BLaER1 (cell line): Measurements from ENCODE around the gene MRPS6.

ENCODE experiments used
- H3K27ac ChIP-seq: shearing (Covaris generic); formaldehyde crosslinking; 2 replicates; pipeline ENCODE4 v1.8.1; 2022
- H3K27me3 ChIP-seq: shearing (Covaris generic); formaldehyde crosslinking; 2 replicates; pipeline ENCODE4 v1.8.1; 2022
- H3K36me3 ChIP-seq: shearing (Covaris generic); formaldehyde crosslinking; 2 replicates; pipeline ENCODE4 v1.8.1; 2022
- H3K4me1 ChIP-seq: shearing (Covaris generic); formaldehyde crosslinking; 2 replicates; pipeline ENCODE4 v1.8.1; 2022
- H3K4me2 ChIP-seq: shearing (Covaris generic); formaldehyde crosslinking; 2 replicates; pipeline ENCODE4 v1.8.1; 2022
- H3K4me3 ChIP-seq: shearing (Covaris generic); formaldehyde crosslinking; 2 replicates; pipeline ENCODE4 v1.8.1; 2022
- H3K9ac ChIP-seq: shearing (Covaris generic); formaldehyde crosslinking; 2 replicates; pipeline ENCODE4 v1.8.1; 2022
- H3K9me3 ChIP-seq: shearing (Covaris generic); formaldehyde crosslinking; 2 replicates; pipeline ENCODE4 v1.8.1; 2022
- H4K20me1 ChIP-seq: shearing (Covaris generic); formaldehyde crosslinking; 2 replicates; pipeline ENCODE4 v1.8.1; 2022
- Cebpa-rat ChIP-seq: shearing (Covaris generic); IDR thresholded peaks from 2 replicates; pipeline ENCODE4 v1.8.1; 2022

MRPS6 gene

GRCh38 chr21:34113842-34114241 lies 40.5 kb downstream of the MRPS6 start:
- Histone ChIP-seq H3K9ac (no peak overlapping the region), H3K27ac (no peak overlapping the region), H3K9me3 (peaks cover 5% of the 10 kb centered on the region)

DNA sequence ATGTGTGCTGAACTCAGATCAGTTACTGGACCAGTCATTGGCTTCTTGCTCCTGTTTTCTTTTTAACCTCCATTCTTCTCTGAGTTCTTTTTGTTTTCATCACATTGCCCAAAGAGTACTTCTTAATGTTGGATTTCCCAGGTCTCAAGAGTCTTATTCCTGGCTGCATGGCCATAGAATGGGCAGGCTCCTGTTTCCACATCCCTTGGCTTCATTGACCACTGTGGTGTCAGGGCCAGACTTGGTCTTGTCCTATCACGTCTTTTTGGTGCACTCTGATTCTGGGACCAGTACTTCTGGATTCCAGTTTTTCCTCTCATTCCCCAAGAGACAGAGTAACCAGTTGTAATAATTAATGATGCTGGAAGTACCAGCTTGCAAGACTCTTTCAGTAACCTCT lies 41.8 kb downstream of the MRPS6 start:
- peaks cover 56% of the 10 kb centered on the region; the same call in 1 of the 2 replicates for H4K20me1 ChIP-seq
- H3K4me1 ChIP-seq = no peaks in the 10 kb centered on the region
- H3K4me3 ChIP-seq = no peak overlapping the region
- no peak overlapping the region for H3K4me2 ChIP-seq
- no peak overlapping the region for H3K9ac ChIP-seq
- H3K27ac ChIP-seq = no peak overlapping the region
- no peak for TF ChIP-seq Cebpa-rat
- H3K9me3 ChIP-seq = peaks cover 5% of the 10 kb centered on the region
- no peaks in the 10 kb centered on the region for H3K27me3 ChIP-seq
- peaks cover 12% of the 10 kb centered on the region; the same call in 1 of the 2 replicates for H3K36me3 ChIP-seq

More at GRCh38 chr21:34113842-34114241, 40.5 kb downstream of the MRPS6 start:
- Histone ChIP-seq H4K20me1 (peaks cover 52% of the 10 kb centered on the region; the same call in 1 of the 2 replicates), H3K4me3 (no peak overlapping the region), H3K4me2 (no peak overlapping the region), H3K36me3 (peaks cover 12% of the 10 kb centered on the region; the same call in 1 of the 2 replicates), H3K27me3 (no peaks in the 10 kb centered on the region), H3K4me1 (no peaks in the 10 kb centered on the region)
- no peak for TF ChIP-seq Cebpa-rat

DNA sequence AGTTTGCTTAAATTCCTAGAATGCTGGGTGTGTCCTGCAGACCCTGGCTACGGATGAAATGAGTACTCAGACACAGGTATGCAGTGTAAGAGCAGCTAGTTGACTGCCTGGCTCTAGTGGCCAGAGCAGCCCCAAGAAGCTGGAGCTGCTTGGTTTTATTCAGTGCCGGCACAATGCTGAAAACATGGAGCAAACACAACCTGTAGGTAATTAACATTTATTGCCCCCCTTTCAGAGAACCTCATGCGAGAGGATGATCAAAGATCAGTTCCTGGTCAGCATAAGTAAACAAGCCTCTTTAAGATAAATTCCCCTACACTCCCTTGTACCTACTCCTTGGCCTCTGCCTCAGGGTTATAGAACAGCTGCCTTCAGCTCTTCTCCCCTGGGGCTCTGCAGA lies 43.2 kb downstream of the MRPS6 start:
- TF ChIP-seq Cebpa-rat = no peak
- H3K4me2 ChIP-seq = no peak overlapping the region

DNA sequence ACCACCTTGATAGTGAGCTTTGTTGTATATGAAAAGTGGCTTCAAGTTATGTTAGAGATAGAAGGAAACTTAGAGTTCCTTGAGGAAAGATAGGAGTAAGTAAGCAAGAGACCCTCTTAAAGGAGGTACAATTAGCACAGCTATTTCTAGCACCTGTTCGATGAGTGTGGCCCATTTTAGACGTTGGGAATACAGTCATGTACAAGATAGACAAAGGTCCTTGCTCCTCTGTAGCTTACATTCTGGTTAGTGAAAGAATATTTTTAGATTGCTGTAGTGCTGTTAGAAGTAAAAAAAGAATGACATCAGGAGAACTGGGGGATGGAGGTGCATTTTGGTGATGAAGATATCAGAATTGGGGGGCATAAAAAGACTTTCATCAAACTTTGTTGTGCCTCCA lies 47.5 kb downstream of the MRPS6 start:
- H3K4me2 ChIP-seq = no peak overlapping the region
- H3K27ac ChIP-seq = no peak overlapping the region
- peaks cover 62% of the 10 kb centered on the region; the same call in 1 of the 2 replicates for H4K20me1 ChIP-seq
- no peaks in the 10 kb centered on the region for H3K4me1 ChIP-seq
- H3K36me3 ChIP-seq = peaks cover 36% of the 10 kb centered on the region
- H3K9me3 ChIP-seq = peaks cover 5% of the 10 kb centered on the region
- H3K27me3 ChIP-seq = no peaks in the 10 kb centered on the region
- H3K9ac ChIP-seq = no peak overlapping the region
- TF ChIP-seq Cebpa-rat = no peak
- no peak overlapping the region for H3K4me3 ChIP-seq

More for the DNA sequence above, 43.2 kb downstream of the MRPS6 start:
- H3K27me3 ChIP-seq = no peaks in the 10 kb centered on the region
- H3K9ac ChIP-seq = no peak overlapping the region
- H3K36me3 ChIP-seq = peaks cover 12% of the 10 kb centered on the region; the same call in 1 of the 2 replicates
- H4K20me1 ChIP-seq = peaks cover 52% of the 10 kb centered on the region; the same call in 1 of the 2 replicates
- no peak overlapping the region for H3K4me3 ChIP-seq
- H3K9me3 ChIP-seq = peaks cover 5% of the 10 kb centered on the region
- H3K27ac ChIP-seq = no peak overlapping the region
- H3K4me1 ChIP-seq = no peaks in the 10 kb centered on the region

GRCh38 chr21:34122047-34122446 lies 48.7 kb downstream of the MRPS6 start:
- no peak overlapping the region for H3K4me2 ChIP-seq
- no peak overlapping the region for H3K27ac ChIP-seq
- no peak overlapping the region for H3K9ac ChIP-seq
- no peaks in the 10 kb centered on the region for H3K9me3 ChIP-seq
- H3K27me3 ChIP-seq = no peaks in the 10 kb centered on the region
- peaks cover 42% of the 10 kb centered on the region for H3K36me3 ChIP-seq
- no peak for TF ChIP-seq Cebpa-rat
- H3K4me1 ChIP-seq = no peaks in the 10 kb centered on the region
- no peak overlapping the region for H3K4me3 ChIP-seq
- peaks cover 66% of the 10 kb centered on the region for H4K20me1 ChIP-seq

- Histone ChIP-seq H3K9me3 (no peaks in the 10 kb centered on the region), H3K9ac (no peak overlapping the region), H3K27me3 (no peaks in the 10 kb centered on the region), H3K4me2 (no peak overlapping the region), H3K4me1 (no peaks in the 10 kb centered on the region), H4K20me1 (peaks cover 74% of the 10 kb centered on the region), H3K4me3 (no peak overlapping the region), H3K27ac (no peak overlapping the region), H3K36me3 (peaks cover 50% of the 10 kb centered on the region)
- no peak for TF ChIP-seq Cebpa-rat
Measured at GRCh38 chr21:34123609-34124008, 50.2 kb downstream of the MRPS6 start.

DNA sequence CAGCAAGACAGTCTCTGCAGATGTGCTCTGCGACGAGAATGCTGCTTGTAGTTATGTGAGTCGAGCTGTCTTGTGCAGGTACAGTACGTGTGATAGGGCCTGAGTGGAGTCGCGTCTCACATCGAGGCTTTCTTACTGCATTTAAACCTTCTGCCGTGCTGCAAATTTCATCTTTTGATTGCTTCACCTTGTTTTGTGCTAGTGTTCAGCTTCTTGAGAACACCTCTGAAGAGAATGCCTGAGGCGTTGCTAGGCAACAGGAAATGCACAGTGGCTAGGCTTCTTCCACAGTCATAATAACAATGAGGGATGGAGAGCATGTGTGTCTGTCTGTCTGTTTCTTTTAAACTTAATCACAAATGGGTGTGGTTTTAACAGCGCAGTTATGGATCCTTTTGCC lies 52.9 kb downstream of the MRPS6 start:
- peaks cover 72% of the 10 kb centered on the region for H3K36me3 ChIP-seq
- H3K27me3 ChIP-seq = no peaks in the 10 kb centered on the region
- peaks cover 86% of the 10 kb centered on the region for H4K20me1 ChIP-seq
- 0 out of 2 replicates have a peak, but pooled peaks cover under 1% of the 10 kb centered on the region for H3K9me3 ChIP-seq
- no peak overlapping the region for H3K4me3 ChIP-seq
- H3K4me1 ChIP-seq = peaks cover 8% of the 10 kb centered on the region
- no peak overlapping the region for H3K27ac ChIP-seq
- no peak overlapping the region for H3K9ac ChIP-seq
- H3K4me2 ChIP-seq = no peak overlapping the region
- TF ChIP-seq Cebpa-rat = no peak

GRCh38 chr21:34126691-34127090 lies 53.3 kb downstream of the MRPS6 start:
- Histone ChIP-seq H3K4me1 (peaks cover 8% of the 10 kb centered on the region), H3K4me3 (no peak overlapping the region), H3K9me3 (peaks cover 4% of the 10 kb centered on the region; the same call in 1 of the 2 replicates), H3K4me2 (no peak overlapping the region), H3K36me3 (peaks cover 76% of the 10 kb centered on the region), H3K9ac (no peak overlapping the region), H4K20me1 (peaks cover 86% of the 10 kb centered on the region), H3K27ac (no peak overlapping the region), H3K27me3 (no peaks in the 10 kb centered on the region)
- TF ChIP-seq Cebpa-rat = no peak

DNA sequence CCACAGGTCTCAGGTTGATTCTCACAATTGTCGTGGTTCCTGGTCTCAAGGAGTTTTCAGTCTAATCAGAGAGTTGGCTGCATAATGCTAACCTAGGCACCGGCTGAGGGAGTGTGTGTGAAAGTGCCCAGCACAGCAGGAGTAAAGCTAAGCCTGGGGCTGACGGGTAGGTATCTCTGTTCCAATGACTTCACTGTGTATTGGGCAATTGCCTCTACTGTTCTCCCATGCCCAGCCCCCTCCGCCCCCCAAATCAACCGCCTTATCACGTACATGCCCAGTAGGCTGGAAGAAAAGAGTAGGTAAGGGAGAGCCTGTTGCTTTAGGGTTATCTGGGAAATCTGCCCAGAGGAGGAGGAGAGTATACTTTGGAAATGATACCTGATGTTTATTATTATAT lies 54.7 kb downstream of the MRPS6 start:
- no peaks in the 10 kb centered on the region for H3K27me3 ChIP-seq
- peaks cover 90% of the 10 kb centered on the region for H3K36me3 ChIP-seq
- peaks cover 8% of the 10 kb centered on the region for H3K4me1 ChIP-seq
- no peak for TF ChIP-seq Cebpa-rat
- peaks cover 92% of the 10 kb centered on the region for H4K20me1 ChIP-seq
- H3K9ac ChIP-seq = no peak overlapping the region
- H3K4me3 ChIP-seq = no peak overlapping the region
- peaks cover 19% of the 10 kb centered on the region for H3K9me3 ChIP-seq
- no peak overlapping the region for H3K4me2 ChIP-seq
- no peak overlapping the region for H3K27ac ChIP-seq

DNA sequence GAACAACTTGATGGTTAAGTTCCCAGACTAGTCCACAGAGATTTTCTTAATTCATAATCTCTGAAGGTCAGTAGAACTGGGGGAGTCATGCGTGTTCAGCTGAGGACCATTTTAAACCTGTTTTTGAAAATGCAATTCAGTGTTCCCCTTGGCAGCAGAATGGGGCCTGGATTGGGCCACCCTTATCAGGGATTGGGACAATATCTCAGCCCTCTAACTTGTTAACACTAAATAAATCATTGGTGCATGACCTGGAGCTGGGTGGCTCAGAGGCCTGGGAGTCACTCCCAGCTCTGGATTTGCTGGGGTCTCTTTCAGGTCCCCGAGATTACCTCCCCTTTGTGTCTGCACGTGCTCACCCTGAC lies 55.3 kb downstream of the MRPS6 start:
- Histone ChIP-seq H3K27ac (no peak overlapping the region), H3K9me3 (peaks cover 22% of the 10 kb centered on the region), H3K4me2 (no peak overlapping the region), H3K4me3 (no peak overlapping the region), H4K20me1 (peaks cover 92% of the 10 kb centered on the region), H3K36me3 (peaks cover 93% of the 10 kb centered on the region), H3K4me1 (peaks cover 8% of the 10 kb centered on the region), H3K9ac (no peak overlapping the region), H3K27me3 (no peaks in the 10 kb centered on the region)
- TF ChIP-seq Cebpa-rat = no peak
